ENCODE data around the gene SP6.
A peak's percentile ranks its signal among the peaks of the same experiment; 100 is the strongest.

Gene SP6

DNA sequence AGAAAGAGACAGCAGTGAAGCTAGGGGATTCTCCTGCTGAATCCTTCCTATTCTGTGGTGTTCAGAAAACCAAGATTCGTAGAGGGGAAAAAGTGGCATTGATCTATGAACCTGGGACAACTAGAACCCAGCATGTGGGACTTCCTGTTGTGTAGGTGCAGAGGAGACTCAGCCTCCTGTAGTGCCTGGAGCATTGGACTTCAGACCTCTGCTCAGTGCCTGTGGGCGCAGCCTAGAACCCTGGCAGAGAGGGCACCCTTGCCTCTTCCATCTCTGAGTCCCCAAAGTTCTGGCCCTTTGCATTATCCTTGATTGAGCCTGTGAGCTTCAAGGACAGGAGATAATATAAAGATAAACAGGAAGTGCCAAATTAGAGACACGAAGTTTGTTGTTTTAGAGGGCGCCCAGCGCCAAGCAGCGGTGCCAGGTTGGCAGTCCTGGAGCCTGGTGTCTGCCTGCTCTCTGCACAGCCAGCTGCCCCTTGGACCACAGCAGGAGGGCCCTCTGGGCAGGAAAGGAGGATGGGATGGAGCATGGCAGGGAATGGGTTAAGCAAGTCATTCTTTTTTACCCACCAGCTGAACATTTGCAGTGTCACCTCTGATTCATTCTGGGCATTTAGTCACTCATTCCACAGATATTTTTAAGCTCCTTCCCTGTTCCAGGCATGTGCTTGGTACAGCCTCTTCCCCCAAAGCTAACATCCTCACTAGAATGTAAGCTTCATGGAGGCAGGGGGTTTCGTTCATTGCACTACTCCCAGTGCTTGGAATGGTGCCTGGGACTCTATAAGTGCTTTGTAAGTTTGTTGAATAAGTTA, 11.9 kb upstream of the SP6 start:
- peak; percentile 62 for DNase-seq (ENCODE audit: low read depth)
- no peak overlapping the region for H3K4me3 ChIP-seq (ENCODE audit: low read depth, low read length)
- TF ChIP-seq, protein P1, sequence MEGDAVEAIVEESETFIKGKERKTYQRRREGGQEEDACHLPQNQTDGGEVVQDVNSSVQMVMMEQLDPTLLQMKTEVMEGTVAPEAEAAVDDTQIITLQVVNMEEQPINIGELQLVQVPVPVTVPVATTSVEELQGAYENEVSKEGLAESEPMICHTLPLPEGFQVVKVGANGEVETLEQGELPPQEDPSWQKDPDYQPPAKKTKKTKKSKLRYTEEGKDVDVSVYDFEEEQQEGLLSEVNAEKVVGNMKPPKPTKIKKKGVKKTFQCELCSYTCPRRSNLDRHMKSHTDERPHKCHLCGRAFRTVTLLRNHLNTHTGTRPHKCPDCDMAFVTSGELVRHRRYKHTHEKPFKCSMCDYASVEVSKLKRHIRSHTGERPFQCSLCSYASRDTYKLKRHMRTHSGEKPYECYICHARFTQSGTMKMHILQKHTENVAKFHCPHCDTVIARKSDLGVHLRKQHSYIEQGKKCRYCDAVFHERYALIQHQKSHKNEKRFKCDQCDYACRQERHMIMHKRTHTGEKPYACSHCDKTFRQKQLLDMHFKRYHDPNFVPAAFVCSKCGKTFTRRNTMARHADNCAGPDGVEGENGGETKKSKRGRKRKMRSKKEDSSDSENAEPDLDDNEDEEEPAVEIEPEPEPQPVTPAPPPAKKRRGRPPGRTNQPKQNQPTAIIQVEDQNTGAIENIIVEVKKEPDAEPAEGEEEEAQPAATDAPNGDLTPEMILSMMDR (conservative IDR thresholded peaks at IDR 0.05; ENCODE audit: low read depth, low read length): no peak

DNA sequence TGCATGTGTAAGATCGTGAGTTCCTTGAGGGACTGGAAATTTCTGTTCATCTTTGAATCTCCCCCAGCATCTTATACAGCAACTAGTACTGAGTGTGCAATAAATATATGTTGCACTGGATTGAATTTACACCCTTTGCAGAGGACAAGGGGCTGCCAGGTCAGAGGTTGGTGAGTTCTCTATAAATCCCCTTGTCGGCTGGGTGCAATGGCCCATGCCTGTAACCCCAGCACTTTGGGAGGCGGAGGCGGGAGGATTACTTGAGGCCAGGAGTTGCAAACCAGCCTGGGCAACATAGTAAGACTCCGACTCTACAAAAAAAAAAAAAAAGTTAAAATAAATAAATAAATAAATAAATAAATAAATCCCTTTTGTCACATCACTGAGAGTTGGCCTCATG, 9.4 kb upstream of the SP6 start:
- no peak for DNase-seq (ENCODE audit: low read depth)
- no peak overlapping the region for H3K4me3 ChIP-seq (ENCODE audit: low read depth, low read length)
- TF ChIP-seq, protein P1 (conservative IDR thresholded peaks at IDR 0.05; ENCODE audit: low read depth, low read length): no peak

DNA sequence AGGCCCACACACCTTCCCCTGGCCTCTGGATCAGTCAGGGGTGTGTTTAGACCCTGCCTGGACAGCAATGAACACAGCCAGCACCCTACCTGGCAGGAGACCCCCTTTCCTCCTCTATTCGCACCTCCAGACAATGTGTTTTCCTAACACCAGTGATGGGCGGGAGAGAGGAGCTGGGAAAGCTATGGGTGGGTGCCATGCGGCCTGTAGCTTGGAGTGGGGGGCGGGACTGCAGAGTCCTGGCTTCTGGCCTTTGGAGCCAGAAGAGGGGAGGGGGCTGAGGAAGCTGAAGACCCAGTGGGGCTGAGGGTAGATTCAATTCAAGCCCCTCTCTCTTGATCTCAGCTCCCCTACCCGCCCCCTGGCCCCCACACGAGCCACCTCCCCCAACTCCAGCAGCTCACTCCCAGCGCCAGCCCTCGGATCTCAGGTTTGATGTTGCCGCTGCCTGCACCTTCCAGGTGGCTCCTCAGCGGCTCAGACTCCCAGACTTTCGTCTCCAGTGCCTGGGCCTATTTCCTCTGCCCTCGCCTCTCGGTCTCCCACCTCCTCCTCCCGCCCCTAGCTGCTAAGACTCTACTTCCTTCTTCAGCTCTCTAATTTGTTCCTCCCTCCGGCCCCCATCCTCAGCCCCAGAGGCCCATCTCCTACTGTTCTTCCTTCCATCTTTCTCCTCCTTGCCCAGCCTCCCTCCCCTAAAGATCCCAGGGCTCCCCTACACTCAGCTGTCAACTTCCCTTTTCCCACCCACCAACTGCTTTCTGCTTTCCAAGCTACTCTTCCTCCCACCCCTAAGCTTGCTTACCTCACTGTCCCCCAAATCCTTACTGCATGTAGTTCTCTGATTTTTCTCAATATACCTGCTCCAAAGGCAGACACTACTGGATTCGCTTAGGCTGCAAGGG, 6.8 kb upstream of the SP6 start:
- no peak overlapping the region for H3K4me3 ChIP-seq (ENCODE audit: low read depth, low read length)
- TF ChIP-seq, protein P1 (conservative IDR thresholded peaks at IDR 0.05; ENCODE audit: low read depth, low read length): no peak
- no peak for DNase-seq (ENCODE audit: low read depth)

DNA sequence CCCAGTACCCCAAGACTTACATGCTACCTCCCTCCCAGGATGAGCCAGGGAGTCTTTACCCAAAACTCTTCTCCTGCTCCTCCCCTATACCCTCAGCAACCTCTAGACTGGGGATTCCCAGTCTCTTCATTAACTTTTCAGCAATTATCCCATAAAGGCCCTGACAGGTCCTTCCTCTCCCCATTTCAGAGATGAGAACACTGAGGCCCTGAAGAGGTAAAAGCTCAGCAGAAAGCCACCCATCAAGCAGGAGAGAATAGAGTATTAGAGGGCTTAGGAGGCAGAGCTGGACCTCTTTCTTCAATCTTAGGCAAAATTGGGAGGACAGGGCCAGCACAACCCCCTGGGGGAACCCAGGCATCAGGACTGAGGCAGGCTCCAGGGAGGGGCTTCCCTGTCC, 5.9 kb upstream of the SP6 start:
- no peak for DNase-seq (ENCODE audit: low read depth)
- TF ChIP-seq, protein P1 (conservative IDR thresholded peaks at IDR 0.05; ENCODE audit: low read depth, low read length): no peak
- H3K4me3 ChIP-seq (ENCODE audit: low read depth, low read length): no peak overlapping the region

DNA sequence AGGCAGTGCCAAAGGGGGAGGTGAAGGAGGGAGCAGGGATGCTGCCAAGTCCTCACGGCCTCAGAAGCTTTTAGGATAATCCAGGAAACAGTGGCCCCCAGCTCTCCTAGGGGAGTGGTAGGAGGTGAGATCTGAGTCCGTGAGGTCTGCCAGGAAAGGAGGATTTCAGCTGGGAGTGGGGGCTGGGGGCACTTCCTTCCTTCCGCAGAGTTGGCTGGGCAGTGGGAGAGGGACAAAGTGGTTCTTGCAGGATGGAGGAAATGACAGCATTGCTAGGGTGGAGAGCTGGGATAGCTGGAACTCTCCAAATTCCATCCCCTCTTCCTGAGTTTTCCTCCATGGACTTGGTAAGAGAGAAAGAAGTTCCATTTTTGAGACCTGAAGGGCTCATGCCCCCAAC, 4.8 kb upstream of the SP6 start:
- TF ChIP-seq, protein P1 (conservative IDR thresholded peaks at IDR 0.05; ENCODE audit: low read depth, low read length): no peak
- DNase-seq (ENCODE audit: low read depth): no peak
- no peak overlapping the region for H3K4me3 ChIP-seq (ENCODE audit: low read depth, low read length)

DNA sequence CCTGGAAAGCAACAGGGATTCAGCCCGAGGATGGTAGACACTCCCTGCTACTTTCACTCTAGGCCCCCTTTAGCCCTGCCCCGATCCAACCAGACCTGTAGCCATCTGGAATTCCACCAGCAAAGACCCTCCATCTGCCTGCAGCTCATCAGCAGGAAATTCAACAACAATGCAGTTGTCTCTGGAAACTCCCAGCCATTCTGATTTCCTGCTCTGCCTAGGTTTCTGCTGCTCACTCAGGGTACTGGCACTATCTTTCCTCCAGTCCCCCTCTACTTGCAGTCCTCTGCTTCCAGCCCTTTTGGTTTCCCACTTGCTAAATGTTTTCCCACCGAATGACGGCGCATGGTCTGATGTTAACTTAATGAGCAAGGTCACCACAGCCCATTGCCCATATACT, 2.7 kb upstream of the SP6 start:
- H3K4me3 ChIP-seq (ENCODE audit: low read depth, low read length): no peak overlapping the region
- no peak for DNase-seq (ENCODE audit: low read depth)
- TF ChIP-seq, protein P1 (conservative IDR thresholded peaks at IDR 0.05; ENCODE audit: low read depth, low read length): no peak
